HL-60 (cell line): ENCODE measurements around the gene SKP1.

ENCODE experiments used
- DNase-seq, 2 experiments: peaks; one replicate each; pipeline ENCODE4 v3.0.0-alpha.2; 2010 to 2020; ENCODE audit warnings: low read depth in 1 of 2, low spot score in 1 of 2
- H3K27ac ChIP-seq: fragments of 250-450 bp; sonication (Bioruptor Pico); replicated peaks from 2 replicates; pipeline ENCODE4 v1.5.1; 2020; ENCODE audit warnings: mild to moderate bottlenecking, moderate library complexity
- H3K27me3 ChIP-seq: fragments of 250-450 bp; sonication (Bioruptor Pico); 2 replicates; pipeline ENCODE4 v1.5.1; 2021; ENCODE audit warnings: mild to moderate bottlenecking, moderate library complexity; ENCODE audit not compliant: insufficient read depth, poor library complexity, severe bottlenecking
- H3K4me3 ChIP-seq: replicated peaks from 2 replicates; pipeline ENCODE4 v1.5.1; 2011; ENCODE audit warnings: mild to moderate bottlenecking, control low read depth, low read length; ENCODE audit not compliant: insufficient read depth
- CTCF ChIP-seq: IDR thresholded peaks from one replicate; pipeline ENCODE4 v1.5.1; 2011; ENCODE audit warnings: low read length, control low read depth, inconsistent platforms; ENCODE audit not compliant: insufficient read depth
- GABPA ChIP-seq: IDR thresholded peaks from 2 replicates; pipeline ENCODE4 v1.6.1; 2012; ENCODE audit warnings: low read depth
- POLR2AphosphoS5 ChIP-seq: IDR thresholded peaks from 2 replicates; pipeline ENCODE4 v1.6.1; 2012; ENCODE audit warnings: low read depth
- SPI1 ChIP-seq: IDR thresholded peaks from 2 replicates; pipeline ENCODE4 v1.6.1; 2012; ENCODE audit warnings: low read depth, mild to moderate bottlenecking, borderline replicate concordance
- TF ChIP-seq, protein P1 (sequence below): IDR thresholded peaks from 2 replicates; pipeline ENCODE4 v1.6.1; 2012; ENCODE audit warnings: low read depth; ENCODE audit not compliant: insufficient replicate concordance

Gene SKP1

DNA sequence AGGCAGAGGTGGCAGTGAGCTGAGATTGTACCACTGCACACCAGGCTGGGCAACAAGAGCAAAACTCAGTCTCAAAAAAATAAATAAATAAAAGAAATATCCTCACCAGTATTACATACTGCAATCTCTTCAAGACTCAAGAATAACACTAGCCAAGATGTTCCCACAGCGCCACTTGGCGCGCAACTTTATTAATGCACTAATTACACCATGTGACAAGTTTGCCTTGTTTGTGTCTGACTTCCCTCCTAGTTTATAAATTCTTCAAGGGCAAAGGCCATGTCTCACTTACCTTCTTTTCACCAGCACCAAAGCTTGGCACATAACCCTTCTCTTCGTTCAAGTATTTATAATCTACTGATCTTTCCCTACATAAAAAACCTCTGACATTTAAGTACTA, 4.8 kb downstream of the SKP1 start:
- TF ChIP-seq, protein P1, sequence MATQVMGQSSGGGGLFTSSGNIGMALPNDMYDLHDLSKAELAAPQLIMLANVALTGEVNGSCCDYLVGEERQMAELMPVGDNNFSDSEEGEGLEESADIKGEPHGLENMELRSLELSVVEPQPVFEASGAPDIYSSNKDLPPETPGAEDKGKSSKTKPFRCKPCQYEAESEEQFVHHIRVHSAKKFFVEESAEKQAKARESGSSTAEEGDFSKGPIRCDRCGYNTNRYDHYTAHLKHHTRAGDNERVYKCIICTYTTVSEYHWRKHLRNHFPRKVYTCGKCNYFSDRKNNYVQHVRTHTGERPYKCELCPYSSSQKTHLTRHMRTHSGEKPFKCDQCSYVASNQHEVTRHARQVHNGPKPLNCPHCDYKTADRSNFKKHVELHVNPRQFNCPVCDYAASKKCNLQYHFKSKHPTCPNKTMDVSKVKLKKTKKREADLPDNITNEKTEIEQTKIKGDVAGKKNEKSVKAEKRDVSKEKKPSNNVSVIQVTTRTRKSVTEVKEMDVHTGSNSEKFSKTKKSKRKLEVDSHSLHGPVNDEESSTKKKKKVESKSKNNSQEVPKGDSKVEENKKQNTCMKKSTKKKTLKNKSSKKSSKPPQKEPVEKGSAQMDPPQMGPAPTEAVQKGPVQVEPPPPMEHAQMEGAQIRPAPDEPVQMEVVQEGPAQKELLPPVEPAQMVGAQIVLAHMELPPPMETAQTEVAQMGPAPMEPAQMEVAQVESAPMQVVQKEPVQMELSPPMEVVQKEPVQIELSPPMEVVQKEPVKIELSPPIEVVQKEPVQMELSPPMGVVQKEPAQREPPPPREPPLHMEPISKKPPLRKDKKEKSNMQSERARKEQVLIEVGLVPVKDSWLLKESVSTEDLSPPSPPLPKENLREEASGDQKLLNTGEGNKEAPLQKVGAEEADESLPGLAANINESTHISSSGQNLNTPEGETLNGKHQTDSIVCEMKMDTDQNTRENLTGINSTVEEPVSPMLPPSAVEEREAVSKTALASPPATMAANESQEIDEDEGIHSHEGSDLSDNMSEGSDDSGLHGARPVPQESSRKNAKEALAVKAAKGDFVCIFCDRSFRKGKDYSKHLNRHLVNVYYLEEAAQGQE, result no peak
- TF ChIP-seq GABPA, result no peak
- no peak for TF ChIP-seq SPI1
- no peak for TF ChIP-seq CTCF
- no peak for TF ChIP-seq POLR2AphosphoS5

DNA sequence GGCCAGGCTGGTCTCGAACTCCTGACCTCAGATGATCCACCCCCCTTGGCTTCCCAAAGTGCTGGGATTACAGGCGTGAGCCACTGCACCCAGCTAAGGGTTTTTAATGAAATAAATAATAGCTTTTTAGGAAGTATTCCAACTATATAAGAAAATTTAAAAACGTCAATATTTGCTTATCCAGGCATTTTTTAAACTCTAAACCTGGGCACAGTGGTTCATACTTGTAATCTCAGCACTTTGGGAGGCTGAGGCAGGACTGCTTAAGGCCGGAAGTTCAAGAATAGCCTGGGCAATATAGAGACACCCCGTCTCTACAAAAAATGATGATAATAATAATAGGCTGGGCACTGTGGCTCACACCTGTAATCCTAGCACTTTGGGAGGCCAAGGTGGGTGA, 14.2 kb downstream of the SKP1 start:
- no peak overlapping the region for H3K4me3 ChIP-seq
- no peak for DNase-seq
- H3K27me3 ChIP-seq, result no peaks in the 10 kb centered on the region
- TF ChIP-seq POLR2AphosphoS5 (no peak), GABPA (no peak)
- no peak overlapping the region for H3K27ac ChIP-seq

More for the DNA sequence above, 4.8 kb downstream of the SKP1 start:
- Histone ChIP-seq H3K27ac (no peak overlapping the region), H3K27me3 (no peaks in the 10 kb centered on the region), H3K4me3 (no peak overlapping the region)
- no peak for DNase-seq

- H3K27ac ChIP-seq, result no peak overlapping the region
- TF ChIP-seq SPI1, result no peak
- TF ChIP-seq POLR2AphosphoS5, result no peak
- TF ChIP-seq GABPA, result no peak
- TF ChIP-seq, protein P1, result no peak
- no peak for TF ChIP-seq CTCF
- no peaks in the 10 kb centered on the region for H3K27me3 ChIP-seq
- no peak overlapping the region for H3K4me3 ChIP-seq
- no peak for DNase-seq
These were observed 15.0 kb downstream of the SKP1 start for GRCh38 chr5:134161513-134162395.

DNA sequence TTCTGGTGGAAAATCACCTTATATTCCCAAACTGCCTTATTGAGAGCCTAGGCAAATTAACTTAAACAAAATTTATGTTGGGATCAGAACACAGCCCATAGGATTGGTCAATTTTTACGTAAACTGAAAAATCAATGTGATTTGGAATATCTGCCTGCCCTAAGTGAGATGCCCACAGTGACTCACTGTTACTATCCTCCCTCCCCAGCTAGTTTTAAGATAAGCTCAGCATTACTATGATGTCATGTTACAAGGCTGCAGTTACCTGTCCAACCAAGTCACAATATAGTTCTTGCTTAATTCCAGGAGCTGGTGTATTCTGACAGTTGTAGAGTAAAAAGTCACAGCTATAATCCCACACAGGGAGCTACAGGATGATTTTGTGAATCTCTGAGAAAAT, 23.1 kb downstream of the SKP1 start:
- no peak overlapping the region for H3K4me3 ChIP-seq
- no peaks in the 10 kb centered on the region for H3K27me3 ChIP-seq
- H3K27ac ChIP-seq, result no peak overlapping the region
- DNase-seq, result no peak
- TF ChIP-seq, protein P1, result no peak
- TF ChIP-seq SPI1 (no peak), CTCF (no peak), GABPA (no peak), POLR2AphosphoS5 (no peak)
